ENCODE data around the gene FST. TPM values are rescaled to one million over a fixed set of nuclear protein-coding genes. Genes with fewer than 3 reads are reported as not detected.

Gene FST
- total RNA-seq, 4 donors from 2014 or later, result 2.0 to 16.4 (median 4.3) TPM

GRCh38 chr5:53472279-53472678 lies 8.2 kb upstream of the FST start:
- no peaks in the 10 kb centered on the region for H3K36me3 ChIP-seq
- H3K4me3 ChIP-seq, result no peak overlapping the region
- DNase-seq (ENCODE audit: extremely low spot score), result no peak
- TF ChIP-seq EP300 (IDR thresholded peaks at IDR 0.05) (no peak), CTCF (IDR thresholded peaks at IDR 0.05) (no peak), POLR2A (IDR thresholded peaks at IDR 0.05; ENCODE audit: low read depth) (no peak), POLR2AphosphoS5 (IDR thresholded peaks at IDR 0.05) (no peak)
- WGBS, result 79% methylated on average over 1 of the region's 1 CpG
- H3K9me3 ChIP-seq, result no peaks in the 10 kb centered on the region
- H3K27ac ChIP-seq (replicated peaks in 1 of 4), result no peak overlapping the region
- intact Hi-C loops (cut with DNase I), result no loop called here
- H3K4me1 ChIP-seq, result no peaks in the 10 kb centered on the region
- peaks cover 0 to 2% (median 0%) of the 10 kb centered on the region in 4 donors for H3K27me3 ChIP-seq

- H3K9me3 ChIP-seq, result no peaks in the 10 kb centered on the region
- TF ChIP-seq EP300 (IDR thresholded peaks at IDR 0.05) (no peak), POLR2A (IDR thresholded peaks at IDR 0.05; ENCODE audit: low read depth) (no peak), POLR2AphosphoS5 (IDR thresholded peaks at IDR 0.05) (no peak), CTCF (IDR thresholded peaks at IDR 0.05) (no peak)
- 70% methylated on average over 4 of the region's 4 CpGs for WGBS
- peaks cover 0 to 3% (median 0%) of the 10 kb centered on the region in 4 donors for H3K27me3 ChIP-seq
- H3K4me3 ChIP-seq, result no peak overlapping the region
- H3K4me1 ChIP-seq, result no peaks in the 10 kb centered on the region
- no peak overlapping the region for H3K27ac ChIP-seq (replicated peaks in 1 of 4)
- no peak for DNase-seq (ENCODE audit: extremely low spot score)
- intact Hi-C loops (cut with DNase I), result no loop called here
- no peaks in the 10 kb centered on the region for H3K36me3 ChIP-seq
Measured at GRCh38 chr5:53472720-53473510, 7.5 kb upstream of the FST start.

- Histone ChIP-seq H3K4me3 (no peak overlapping the region), H3K36me3 (no peaks in the 10 kb centered on the region), H3K4me1 (peaks cover 2 to 7% (median 6%) of the 10 kb centered on the region in 4 donors), H3K27ac (replicated peaks in 1 of 4) (no peak overlapping the region), H3K9me3 (no peaks in the 10 kb centered on the region), H3K27me3 (peaks cover 0 to 3% (median 0%) of the 10 kb centered on the region in 4 donors)
- TF ChIP-seq POLR2AphosphoS5 (IDR thresholded peaks at IDR 0.05) (no peak), POLR2A (IDR thresholded peaks at IDR 0.05; ENCODE audit: low read depth) (no peak), EP300 (IDR thresholded peaks at IDR 0.05) (no peak), CTCF (IDR thresholded peaks at IDR 0.05) (no peak)
- intact Hi-C loops (cut with DNase I), result no loop called here
- no peak for DNase-seq (ENCODE audit: extremely low spot score)
Measured at GRCh38 chr5:53473633-53474032, 6.8 kb upstream of the FST start.

- no peak for DNase-seq (ENCODE audit: extremely low spot score)
- TF ChIP-seq POLR2AphosphoS5 (IDR thresholded peaks at IDR 0.05) (no peak), EP300 (IDR thresholded peaks at IDR 0.05) (no peak), CTCF (IDR thresholded peaks at IDR 0.05) (no peak), POLR2A (IDR thresholded peaks at IDR 0.05; ENCODE audit: low read depth) (no peak)
- H3K4me1 ChIP-seq, result peaks cover 7 to 22% (median 14%) of the 10 kb centered on the region in 4 donors
- intact Hi-C loops (cut with DNase I), result no loop called here
- no peak overlapping the region for H3K4me3 ChIP-seq
- H3K27ac ChIP-seq (replicated peaks in 1 of 4), result no peak overlapping the region
- H3K36me3 ChIP-seq, result no peaks in the 10 kb centered on the region
- 82% methylated on average over 2 of the region's 2 CpGs for WGBS
- H3K27me3 ChIP-seq, result peaks cover 0 to 3% (median 0%) of the 10 kb centered on the region in 4 donors
- H3K9me3 ChIP-seq, result no peaks in the 10 kb centered on the region
Measured at GRCh38 chr5:53475320-53475719, 5.1 kb upstream of the FST start.

Data from esophagus muscularis mucosa (tissue), 4 donors.